8988T (cell line): ENCODE measurements around the gene KIF21B.

Source experiments
- DNase-seq: peaks from one replicate; pipeline ENCODE4 v3.0.0; 2011

KIF21B gene

GRCh38 chr1:200991097-200991614, 32.4 kb downstream of the KIF21B start:
- DNase-seq = no peak

- no peak for DNase-seq
These were observed 33.4 kb downstream of the KIF21B start for GRCh38 chr1:200990114-200990513.

GRCh38 chr1:200989337-200989736, 34.2 kb downstream of the KIF21B start:
- no peak for DNase-seq

- no peak for DNase-seq
These were observed 34.8 kb downstream of the KIF21B start for GRCh38 chr1:200988693-200989092.

- DNase-seq = no peak
These were observed 38.0 kb downstream of the KIF21B start for GRCh38 chr1:200985481-200985880.

- no peak for DNase-seq
These were observed 40.4 kb downstream of the KIF21B start for GRCh38 chr1:200983035-200983561.

GRCh38 chr1:200982071-200982945, 41.2 kb downstream of the KIF21B start:
- DNase-seq = no peak

- DNase-seq = no peak
These were observed 42.2 kb downstream of the KIF21B start for GRCh38 chr1:200981278-200981677.

GRCh38 chr1:200980873-200981272, 42.6 kb downstream of the KIF21B start:
- no peak for DNase-seq

GRCh38 chr1:200980452-200980772, 43.1 kb downstream of the KIF21B start:
- DNase-seq = no peak

GRCh38 chr1:200979574-200980451, 43.7 kb downstream of the KIF21B start:
- peak; percentile 94 for DNase-seq

GRCh38 chr1:200977071-200977754, 46.3 kb downstream of the KIF21B start:
- no peak for DNase-seq

- DNase-seq = no peak
These were observed 46.9 kb downstream of the KIF21B start for GRCh38 chr1:200976634-200977033.

GRCh38 chr1:200975458-200975857, 48.1 kb downstream of the KIF21B start:
- DNase-seq = no peak

GRCh38 chr1:200974711-200975110, 48.8 kb downstream of the KIF21B start:
- DNase-seq = no peak

- no peak for DNase-seq
These were observed 49.4 kb downstream of the KIF21B start for GRCh38 chr1:200973937-200974657.

- DNase-seq = no peak
These were observed 50.4 kb downstream of the KIF21B start for GRCh38 chr1:200972985-200973742.

- peak; percentile 74 for DNase-seq
These were observed 51.4 kb downstream of the KIF21B start for GRCh38 chr1:200971955-200972711.

GRCh38 chr1:200971428-200971903, 52.0 kb downstream of the KIF21B start:
- DNase-seq = no peak

- DNase-seq = no peak
These were observed 52.6 kb downstream of the KIF21B start for GRCh38 chr1:200970771-200971427.
